OCI-LY1 (cell line): ENCODE data around the gene FILIP1L.

Experiments
- H2AFZ ChIP-seq: fragments of 200-600 bp; sonication (generic), shearing (Covaris generic); 2 replicates; pipeline ENCODE4 v1.6.0; 2014; ENCODE audit warnings: antibody characterized with exemption, mild to moderate bottlenecking, low read length
- H3F3A ChIP-seq: fragments of 200-600 bp; sonication (generic), shearing (Covaris generic); 2 replicates; pipeline ENCODE4 v1.6.0; 2014; ENCODE audit warnings: mild to moderate bottlenecking, antibody characterized with exemption, low read length, moderate library complexity; ENCODE audit not compliant: insufficient read depth
- H3K27ac ChIP-seq: fragments of 200-600 bp; sonication (generic); 2 replicates; pipeline ENCODE4 v1.5.1; 2014; ENCODE audit warnings: low read length, mixed run types, mild to moderate bottlenecking, low read depth; ENCODE audit not compliant: poor library complexity, severe bottlenecking
- H3K27me3 ChIP-seq: fragments of 200-600 bp; sonication (generic); 2 replicates; pipeline ENCODE4 v1.6.0; 2014; ENCODE audit warnings: antibody characterized with exemption, mild to moderate bottlenecking, low read length, moderate library complexity; ENCODE audit not compliant: insufficient read depth
- H3K36me3 ChIP-seq: fragments of 200-600 bp; sonication (generic); 2 replicates; pipeline ENCODE4 v1.6.1; 2014; ENCODE audit warnings: mild to moderate bottlenecking, antibody characterized with exemption, low read length, moderate library complexity, mixed read lengths; ENCODE audit not compliant: insufficient read depth
- H3K4me1 ChIP-seq: fragments of 200-600 bp; sonication (generic); 2 replicates; pipeline ENCODE4 v1.5.1; 2014; ENCODE audit warnings: mild to moderate bottlenecking, low read length, moderate library complexity; ENCODE audit not compliant: insufficient read depth, severe bottlenecking
- H3K4me2 ChIP-seq: fragments of 200-600 bp; sonication (generic), shearing (Covaris generic); 2 replicates; pipeline ENCODE4 v1.6.1; 2014; ENCODE audit warnings: low read length
- H3K4me3 ChIP-seq: fragments of 200-600 bp; sonication (generic); 2 replicates; pipeline ENCODE4 v1.5.1; 2014; ENCODE audit warnings: low read length, low read depth, mild to moderate bottlenecking, mixed read lengths; ENCODE audit not compliant: poor library complexity, severe bottlenecking
- H3K79me2 ChIP-seq: fragments of 200-600 bp; shearing (Covaris generic); 2 replicates; pipeline ENCODE4 v1.6.1; 2016; ENCODE audit warnings: mixed run types, low read length, mixed read lengths; ENCODE audit not compliant: insufficient read depth
- H3K9ac ChIP-seq: fragments of 200-600 bp; sonication (generic), shearing (Covaris generic); 2 replicates; pipeline ENCODE4 v1.6.1; 2014; ENCODE audit warnings: mild to moderate bottlenecking, low read length, mixed read lengths
- H3K9me2 ChIP-seq: fragments of 200-600 bp; sonication (generic), shearing (Covaris generic); 2 replicates; pipeline ENCODE4 v1.6.1; 2014; ENCODE audit warnings: low read depth, mild to moderate bottlenecking, low read length, mixed read lengths
- H3K9me3 ChIP-seq: fragments of 200-600 bp; shearing (Covaris generic); 2 replicates; pipeline ENCODE4 v1.6.1; 2014; ENCODE audit warnings: low read length, mixed read lengths
- H4K20me1 ChIP-seq: fragments of 200-600 bp; sonication (generic), shearing (Covaris generic); 2 replicates; pipeline ENCODE4 v1.6.0; 2016; ENCODE audit warnings: mild to moderate bottlenecking, low read length; ENCODE audit not compliant: insufficient read depth
- CTCF ChIP-seq: fragments of 200-600 bp; sonication (generic), shearing (Covaris generic); IDR thresholded peaks from 2 replicates; pipeline ENCODE4 v1.5.1; 2017; ENCODE audit warnings: mild to moderate bottlenecking, antibody characterized with exemption, low read length, moderate library complexity, mixed read lengths
- EZH2 ChIP-seq: fragments of 200-600 bp; sonication (generic), shearing (Covaris generic); IDR thresholded peaks from 2 replicates; pipeline ENCODE4 v1.8.0; 2017; ENCODE audit warnings: borderline replicate concordance, mixed run types, mild to moderate bottlenecking, antibody characterized with exemption, low read length, moderate library complexity, mixed read lengths

FILIP1L gene

GRCh38 chr3:99833617-99834205 is 280.6 kb downstream of the FILIP1L start:
- no peaks in the 10 kb centered on the region for H3K4me1 ChIP-seq
- H4K20me1 ChIP-seq: no peaks in the 10 kb centered on the region
- H3K27me3 ChIP-seq: no peaks in the 10 kb centered on the region
- H3K9me2 ChIP-seq: no peaks in the 10 kb centered on the region
- H3K79me2 ChIP-seq: no peaks in the 10 kb centered on the region
- no peak for TF ChIP-seq EZH2
- no peak for TF ChIP-seq CTCF
- H3K27ac ChIP-seq: no peak overlapping the region
- no peak overlapping the region for H3K9ac ChIP-seq
- H3K4me3 ChIP-seq: no peak overlapping the region
- no peaks in the 10 kb centered on the region for H3K36me3 ChIP-seq
- no peak overlapping the region for H2AFZ ChIP-seq
- no peak overlapping the region for H3K4me2 ChIP-seq
- H3K9me3 ChIP-seq: no peaks in the 10 kb centered on the region
- H3F3A ChIP-seq: no peaks in the 10 kb centered on the region

- Histone ChIP-seq H3K9ac (no peak overlapping the region), H3K4me3 (no peak overlapping the region), H3K4me1 (no peaks in the 10 kb centered on the region), H3K9me2 (no peaks in the 10 kb centered on the region), H3K27me3 (no peaks in the 10 kb centered on the region), H3K36me3 (no peaks in the 10 kb centered on the region), H3K27ac (no peak overlapping the region), H3K9me3 (no peaks in the 10 kb centered on the region), H3F3A (no peaks in the 10 kb centered on the region), H3K79me2 (peaks cover 12% of the 10 kb centered on the region; the same call in 1 of the 2 replicates), H3K4me2 (no peak overlapping the region), H4K20me1 (no peaks in the 10 kb centered on the region), H2AFZ (no peak overlapping the region)
- no peak for TF ChIP-seq EZH2
- TF ChIP-seq CTCF: no peak
These were observed 284.5 kb downstream of the FILIP1L start for GRCh38 chr3:99829844-99830243.

GRCh38 chr3:99825004-99825640 is 289.2 kb downstream of the FILIP1L start:
- H2AFZ ChIP-seq: no peak overlapping the region
- H3K4me2 ChIP-seq: no peak overlapping the region
- TF ChIP-seq CTCF: no peak
- TF ChIP-seq EZH2: no peak
- peaks cover 4% of the 10 kb centered on the region for H3K4me1 ChIP-seq
- no peaks in the 10 kb centered on the region for H3K9me2 ChIP-seq
- no peak overlapping the region for H3K9ac ChIP-seq
- peaks cover 6% of the 10 kb centered on the region; the same call in 1 of the 2 replicates for H3K36me3 ChIP-seq
- H3K27ac ChIP-seq: no peak overlapping the region
- H3K27me3 ChIP-seq: no peaks in the 10 kb centered on the region
- no peak overlapping the region for H3K4me3 ChIP-seq
- no peaks in the 10 kb centered on the region for H3K9me3 ChIP-seq
- H3K79me2 ChIP-seq: peaks cover 13% of the 10 kb centered on the region; the same call in 1 of the 2 replicates
- no peaks in the 10 kb centered on the region for H3F3A ChIP-seq
- no peaks in the 10 kb centered on the region for H4K20me1 ChIP-seq
